Stimulated activated CD4-positive, alpha-beta T cell treated with anti-CD3 and anti-CD28 coated beads, Interleukin-12 subunit alpha, Interleukin-12 subunit beta, amount 100 ng/mL, for 4 hours (primary cell): ENCODE data around the gene PLLP.

Experiments used
- DNase-seq: peaks from one replicate; pipeline ENCODE4 v3.0.0-alpha.2; 2020

The PLLP gene

GRCh38 chr16:57284209-57284951 is at the start of gene PLLP:
PLLP (minus strand) TSS chr16:57284672; CDS start chr16:57284540, 132 bp downstream.
- peak; percentile 51 for DNase-seq

DNA sequence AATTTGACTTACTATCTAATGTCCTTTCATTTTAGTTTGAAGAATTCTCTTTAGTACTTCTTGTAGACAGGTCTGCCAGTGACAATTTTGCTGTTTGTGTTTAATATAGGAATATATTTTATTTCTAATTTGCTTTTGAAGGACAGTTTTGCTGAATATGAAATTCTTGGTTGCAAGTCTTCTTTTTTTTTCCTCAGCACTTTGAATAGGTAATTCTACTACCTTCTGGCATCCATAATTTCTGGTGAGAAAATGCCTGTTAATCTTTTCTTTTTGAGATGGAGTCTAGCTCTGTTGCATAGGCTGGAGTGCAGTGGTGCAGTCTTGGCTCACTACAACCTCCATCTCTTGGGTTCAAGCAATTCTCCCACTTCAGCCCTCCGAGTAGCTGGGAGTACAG is 48.9 kb upstream of the PLLP start:
- no peak for DNase-seq

DNA sequence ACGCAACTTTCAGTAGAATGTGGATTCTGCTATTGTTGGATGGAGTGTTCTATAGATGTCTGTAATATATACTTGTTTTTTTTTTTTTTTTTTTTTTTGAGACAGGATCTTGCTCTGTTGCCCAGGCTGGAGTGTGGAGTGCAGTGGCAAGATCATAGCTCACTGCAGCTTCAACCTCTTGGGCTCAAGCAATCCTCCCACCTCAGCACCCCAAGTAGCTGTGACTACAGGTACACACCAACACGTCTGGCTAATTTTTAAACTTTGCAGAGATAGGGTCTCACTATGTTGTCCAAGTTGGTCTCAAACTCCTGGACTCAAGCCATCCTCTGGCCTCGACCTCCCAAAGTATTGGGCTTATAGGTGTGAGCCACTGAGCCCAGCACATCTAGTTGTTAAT is 46.9 kb upstream of the PLLP start:
- DNase-seq: no peak

GRCh38 chr16:57329718-57330327 is 45.4 kb upstream of the PLLP start:
- no peak for DNase-seq

GRCh38 chr16:57325458-57325857 is 41.0 kb upstream of the PLLP start:
- no peak for DNase-seq

- DNase-seq: no peak
These were observed 40.3 kb upstream of the PLLP start for GRCh38 chr16:57324749-57325148.

DNA sequence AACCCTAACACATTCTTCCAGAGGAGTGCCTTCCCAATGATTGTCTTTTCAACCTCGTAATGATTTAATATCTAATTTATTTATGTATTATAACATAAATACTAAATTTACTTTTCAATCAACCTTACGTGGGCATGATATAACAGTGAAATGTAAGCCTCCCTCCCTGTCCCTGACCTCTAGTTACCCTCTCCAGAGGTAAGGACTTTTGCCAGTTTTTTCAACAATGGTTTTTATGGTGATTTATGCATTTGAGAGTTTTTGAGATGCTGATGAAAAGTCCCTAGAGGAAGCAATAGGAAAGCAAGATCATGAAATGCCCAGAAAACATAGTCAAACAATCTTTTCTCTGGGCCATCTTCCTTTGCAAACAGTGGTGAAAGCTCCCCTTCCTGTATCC is 35.2 kb upstream of the PLLP start:
- no peak for DNase-seq

GRCh38 chr16:57318240-57318970 is 33.9 kb upstream of the PLLP start:
- DNase-seq: no peak

DNA sequence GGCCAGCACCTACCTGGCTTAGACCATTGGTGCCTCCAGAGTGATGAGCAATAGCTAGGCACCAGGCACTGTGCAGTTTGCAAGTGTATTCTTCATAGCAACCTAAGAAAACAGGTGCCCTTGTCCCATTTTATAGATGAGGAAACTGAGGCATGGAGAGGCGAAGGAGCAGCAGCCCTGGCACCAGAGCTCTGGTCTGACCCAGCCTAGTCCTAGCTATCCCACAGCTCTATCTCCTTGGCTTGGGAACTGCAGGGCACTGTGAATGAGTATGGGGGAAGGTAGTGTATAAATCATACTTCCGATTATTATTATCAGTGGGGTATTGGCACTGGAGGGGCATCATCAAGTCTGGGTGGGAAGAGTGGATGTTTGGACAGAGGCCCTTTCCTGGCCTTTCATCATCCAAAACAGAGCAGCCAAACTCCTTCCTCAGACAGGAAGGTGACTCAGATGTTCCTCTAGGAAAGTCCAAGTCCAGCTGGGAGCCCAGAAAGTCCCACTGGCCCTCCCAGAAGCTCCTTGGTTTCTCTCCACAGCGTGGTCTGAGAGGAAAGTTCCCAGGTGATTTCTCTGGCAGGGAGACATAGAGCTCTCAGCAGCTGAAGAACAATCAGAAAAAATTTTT is 32.0 kb upstream of the PLLP start:
- DNase-seq: no peak

DNA sequence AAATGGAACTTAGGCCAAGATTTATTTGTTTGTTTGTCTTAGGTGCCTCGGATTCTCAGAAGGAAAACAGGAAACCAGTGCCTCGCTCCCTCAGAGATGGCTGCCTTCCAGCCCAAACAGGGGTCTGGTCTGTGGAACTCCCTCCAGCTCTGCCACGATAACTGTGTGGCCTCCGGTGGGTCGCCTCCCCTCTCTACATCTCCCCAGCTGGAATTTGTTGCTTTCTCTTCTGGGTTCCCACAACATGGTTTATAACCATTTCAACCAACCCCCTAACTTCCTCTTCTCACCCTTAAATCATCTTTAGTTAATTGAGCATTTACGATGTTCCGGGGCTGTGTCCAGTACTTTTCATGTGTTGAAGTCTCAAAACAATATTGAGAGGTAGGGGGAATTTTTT is 30.9 kb upstream of the PLLP start:
- no peak for DNase-seq

- DNase-seq: no peak
These were observed 29.8 kb upstream of the PLLP start for GRCh38 chr16:57314161-57314785.

GRCh38 chr16:57313509-57313908 is 29.0 kb upstream of the PLLP start:
- DNase-seq: no peak

GRCh38 chr16:57310801-57311200 is 26.3 kb upstream of the PLLP start:
- DNase-seq: no peak

- DNase-seq: no peak
These were observed 23.6 kb upstream of the PLLP start for GRCh38 chr16:57308041-57308440.

DNA sequence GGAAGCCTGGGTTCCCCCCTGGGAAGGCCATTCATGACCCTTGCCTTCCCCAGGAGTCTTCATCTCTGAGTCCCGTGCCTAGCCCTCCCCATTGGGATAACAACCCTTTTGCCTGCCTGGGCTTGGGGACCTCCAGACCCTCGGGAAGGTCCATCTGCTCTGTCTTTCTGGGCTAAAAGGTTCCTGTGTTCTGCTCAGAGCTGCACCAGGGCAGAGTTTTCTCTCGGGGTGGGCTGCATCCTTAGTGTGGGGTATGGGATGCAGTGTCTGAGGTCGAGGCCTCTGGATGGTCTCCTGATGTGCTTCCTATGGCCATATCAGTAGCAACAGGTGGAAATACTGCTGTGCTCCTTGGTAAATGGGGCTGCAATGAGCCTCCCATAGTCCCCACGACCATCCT is 22.9 kb upstream of the PLLP start:
- DNase-seq: no peak

DNA sequence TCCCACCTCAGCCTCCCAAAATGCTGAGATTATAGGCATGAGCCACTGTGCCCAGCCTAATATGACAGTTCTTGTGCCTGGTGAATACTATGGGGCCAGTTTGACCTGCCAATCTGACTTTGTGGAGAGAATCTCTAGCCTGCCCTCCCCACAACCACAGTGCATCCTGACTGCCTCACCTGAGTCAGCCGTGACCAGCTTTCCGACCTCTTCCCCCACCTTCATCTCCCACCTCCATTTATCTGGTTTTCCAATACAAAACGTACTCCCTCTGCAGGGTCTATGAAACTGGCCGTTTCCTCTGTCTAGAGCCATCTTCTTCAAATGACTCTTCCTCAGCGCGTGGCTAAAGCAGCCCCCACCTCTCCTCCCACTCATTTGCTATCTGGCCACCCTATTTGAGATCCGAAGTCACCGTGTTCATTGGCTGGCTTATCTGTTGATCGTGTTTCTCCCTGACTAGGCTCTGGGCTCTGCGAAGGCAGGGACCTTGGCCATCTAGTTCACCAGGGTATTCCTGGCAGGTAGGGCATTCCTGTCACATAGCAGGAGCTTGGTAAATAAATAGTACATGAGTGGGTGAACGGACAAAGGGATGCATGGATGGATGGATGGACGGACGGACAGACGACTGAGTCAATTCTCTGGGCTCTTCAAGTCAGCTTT is 22.3 kb upstream of the PLLP start:
- no peak for DNase-seq

DNA sequence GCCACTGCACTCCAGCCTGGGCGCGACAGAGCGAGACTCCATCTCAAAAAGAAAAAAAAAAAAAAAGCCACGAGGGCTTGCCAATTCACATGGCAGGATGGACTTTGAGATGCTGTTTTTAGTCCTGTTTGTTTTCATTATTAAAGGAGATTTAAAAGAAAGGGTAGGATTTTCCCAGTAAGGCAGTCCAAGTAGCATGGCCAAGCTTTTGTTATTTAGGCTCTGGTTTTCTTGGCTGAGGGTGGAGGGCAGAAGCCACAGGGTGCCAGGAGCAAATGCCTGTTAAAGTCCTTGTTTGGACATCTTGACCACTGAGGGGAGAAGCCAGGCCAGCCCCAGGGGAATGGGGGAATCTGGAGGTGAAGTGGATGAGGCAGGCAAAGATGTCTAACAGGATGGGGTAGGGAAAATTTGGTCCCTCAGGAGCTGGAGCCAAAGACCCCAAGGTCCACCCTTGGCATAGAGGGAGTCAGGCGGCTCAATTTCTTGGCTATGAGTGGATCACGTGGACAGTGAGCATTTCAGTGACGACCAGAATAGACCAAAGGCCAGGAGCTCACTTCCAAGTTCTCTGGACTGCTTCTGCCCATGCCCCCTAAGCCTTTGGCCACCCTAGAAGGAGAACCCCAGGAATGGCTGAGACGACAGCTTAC is 20.8 kb upstream of the PLLP start:
- DNase-seq: no peak

DNA sequence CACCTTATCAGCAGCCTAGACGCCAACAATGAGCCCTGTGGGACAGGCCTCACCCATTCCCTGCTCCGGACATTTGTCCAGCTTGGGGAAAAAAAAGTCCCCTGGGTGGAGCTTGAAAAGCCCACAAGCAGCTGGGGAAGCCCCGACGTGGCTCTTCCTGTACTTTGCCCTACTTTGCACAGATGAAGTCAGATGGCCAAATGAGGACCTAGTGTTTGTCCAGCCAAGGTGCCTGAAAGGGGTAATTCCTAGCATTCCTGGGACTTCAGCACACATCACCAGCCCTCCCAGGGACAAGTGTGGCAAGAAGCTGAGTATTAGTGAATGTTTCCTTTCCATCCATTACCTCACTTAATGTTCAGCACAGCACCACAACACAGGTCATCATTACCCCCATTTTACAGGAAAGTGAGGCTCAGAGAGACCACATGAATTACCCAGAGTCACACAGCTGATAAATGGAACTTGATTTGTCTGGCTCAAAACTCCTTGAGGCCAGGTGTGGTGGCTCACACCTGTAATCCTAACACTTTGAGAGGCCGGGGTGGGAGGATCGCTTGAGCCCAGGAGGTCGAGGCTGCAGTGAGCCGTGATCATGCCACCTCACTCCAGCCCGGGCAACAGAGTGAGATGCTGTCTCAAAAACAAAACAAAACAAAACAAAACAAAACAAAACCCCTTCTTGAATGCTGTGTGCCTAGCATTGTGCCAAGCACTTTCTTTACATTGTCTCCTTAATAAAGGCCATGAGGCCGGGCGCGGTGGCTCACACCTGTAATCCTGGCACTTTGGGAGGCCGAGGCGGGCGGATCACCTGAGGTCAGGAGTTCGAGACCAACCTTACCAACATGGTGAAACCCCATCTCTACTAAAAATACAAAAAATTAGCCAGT is 19.9 kb upstream of the PLLP start:
- no peak for DNase-seq

- DNase-seq: no peak
These were observed 19.4 kb upstream of the PLLP start for GRCh38 chr16:57303910-57304168.

- no peak for DNase-seq
These were observed 18.8 kb upstream of the PLLP start for GRCh38 chr16:57303021-57303909.
